Fibroblast of skin of right quadriceps (primary cell): ENCODE measurements around the gene PCSK2.
A peak's percentile ranks its signal among the peaks of the same experiment; 100 is the strongest.

Source experiments
- DNase-seq: peaks from one replicate; pipeline ENCODE4 v3.0.0-alpha.2; 2013

Gene PCSK2, protein sequence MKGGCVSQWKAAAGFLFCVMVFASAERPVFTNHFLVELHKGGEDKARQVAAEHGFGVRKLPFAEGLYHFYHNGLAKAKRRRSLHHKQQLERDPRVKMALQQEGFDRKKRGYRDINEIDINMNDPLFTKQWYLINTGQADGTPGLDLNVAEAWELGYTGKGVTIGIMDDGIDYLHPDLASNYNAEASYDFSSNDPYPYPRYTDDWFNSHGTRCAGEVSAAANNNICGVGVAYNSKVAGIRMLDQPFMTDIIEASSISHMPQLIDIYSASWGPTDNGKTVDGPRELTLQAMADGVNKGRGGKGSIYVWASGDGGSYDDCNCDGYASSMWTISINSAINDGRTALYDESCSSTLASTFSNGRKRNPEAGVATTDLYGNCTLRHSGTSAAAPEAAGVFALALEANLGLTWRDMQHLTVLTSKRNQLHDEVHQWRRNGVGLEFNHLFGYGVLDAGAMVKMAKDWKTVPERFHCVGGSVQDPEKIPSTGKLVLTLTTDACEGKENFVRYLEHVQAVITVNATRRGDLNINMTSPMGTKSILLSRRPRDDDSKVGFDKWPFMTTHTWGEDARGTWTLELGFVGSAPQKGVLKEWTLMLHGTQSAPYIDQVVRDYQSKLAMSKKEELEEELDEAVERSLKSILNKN

DNA sequence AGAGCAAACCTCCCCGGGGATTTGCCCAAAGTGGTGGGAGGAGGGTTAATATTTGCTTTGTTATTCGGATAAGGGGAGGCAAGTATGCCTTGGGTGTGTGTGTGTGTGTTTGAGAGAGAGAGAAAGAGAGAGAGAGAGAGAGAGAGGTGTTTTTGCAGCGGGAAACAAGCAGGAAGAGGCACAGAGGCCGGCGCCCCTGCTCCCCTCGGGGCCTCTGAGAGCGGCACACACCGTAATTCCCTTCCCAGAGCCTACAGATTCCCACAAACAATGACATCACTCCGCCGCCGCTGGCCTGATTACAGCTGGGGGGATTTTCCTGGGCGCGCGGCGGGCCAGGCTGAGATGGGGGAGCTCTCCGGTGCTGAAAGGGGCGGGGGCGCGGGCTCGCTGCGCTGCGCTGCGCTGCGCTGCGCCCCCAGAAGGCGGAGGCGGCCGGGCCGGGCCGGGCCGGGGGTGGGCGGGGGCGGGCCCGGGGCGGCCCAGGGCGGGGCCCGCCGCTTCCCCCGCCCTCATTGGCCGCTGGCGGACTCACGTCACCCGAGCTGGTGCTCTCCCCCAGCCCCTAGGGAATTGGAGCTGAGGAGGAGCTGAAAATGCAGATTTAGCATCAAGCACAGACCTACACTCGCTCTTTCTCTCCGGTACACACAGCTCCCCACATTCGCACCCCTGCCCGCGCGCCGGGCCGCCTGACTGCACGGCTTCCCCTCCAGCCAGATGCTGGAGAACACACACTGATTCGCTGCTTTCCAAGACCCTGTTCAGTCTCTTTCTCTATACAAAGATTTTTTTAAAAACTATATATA lies at the start of gene PCSK2:
Gene PCSK2 (plus strand): TSS at position 631 of the 809 bp plus-strand sequence. CDS start 266 bp downstream, outside the sequence.
- peak; percentile 88 for DNase-seq

DNA sequence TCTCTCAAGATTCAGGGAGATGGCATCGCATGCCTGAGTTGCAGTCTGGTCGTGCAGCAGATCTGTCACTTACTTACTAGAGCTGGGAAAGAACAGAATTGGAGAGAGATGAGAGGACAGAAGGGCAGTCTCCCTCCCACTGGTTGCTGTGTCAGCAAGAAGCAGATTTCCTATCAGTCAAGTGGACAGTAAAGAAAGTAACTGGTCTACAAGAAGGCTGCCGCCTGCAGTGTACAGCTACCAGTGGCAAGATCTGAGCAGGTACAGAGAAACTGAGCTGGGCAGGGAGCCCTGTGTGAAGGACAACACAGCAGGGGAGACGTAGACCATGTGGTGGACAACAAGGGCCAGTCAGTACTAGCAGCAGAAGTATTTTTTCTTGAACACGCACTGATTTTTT lies 49.5 kb upstream of the PCSK2 start:
- no peak for DNase-seq

DNA sequence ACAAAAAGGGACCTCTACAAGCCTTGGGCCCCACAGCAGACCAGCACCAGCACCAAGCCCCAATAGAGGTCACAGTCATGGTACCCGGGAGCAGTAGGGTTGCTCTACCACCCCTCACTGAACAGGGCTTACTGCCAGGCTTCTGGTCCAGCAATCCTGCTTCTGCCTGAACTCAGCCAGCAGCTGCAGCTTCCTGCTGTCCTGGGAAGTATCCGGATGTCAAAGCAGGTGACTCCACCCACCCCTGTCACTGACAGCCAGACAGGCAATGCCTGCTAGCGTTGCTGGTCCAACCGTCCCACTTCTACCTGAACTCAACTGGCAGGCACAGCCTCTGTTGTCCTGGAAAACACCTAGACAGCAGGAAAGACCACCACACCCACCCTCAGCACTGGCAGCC lies 47.0 kb upstream of the PCSK2 start:
- DNase-seq, result no peak

DNA sequence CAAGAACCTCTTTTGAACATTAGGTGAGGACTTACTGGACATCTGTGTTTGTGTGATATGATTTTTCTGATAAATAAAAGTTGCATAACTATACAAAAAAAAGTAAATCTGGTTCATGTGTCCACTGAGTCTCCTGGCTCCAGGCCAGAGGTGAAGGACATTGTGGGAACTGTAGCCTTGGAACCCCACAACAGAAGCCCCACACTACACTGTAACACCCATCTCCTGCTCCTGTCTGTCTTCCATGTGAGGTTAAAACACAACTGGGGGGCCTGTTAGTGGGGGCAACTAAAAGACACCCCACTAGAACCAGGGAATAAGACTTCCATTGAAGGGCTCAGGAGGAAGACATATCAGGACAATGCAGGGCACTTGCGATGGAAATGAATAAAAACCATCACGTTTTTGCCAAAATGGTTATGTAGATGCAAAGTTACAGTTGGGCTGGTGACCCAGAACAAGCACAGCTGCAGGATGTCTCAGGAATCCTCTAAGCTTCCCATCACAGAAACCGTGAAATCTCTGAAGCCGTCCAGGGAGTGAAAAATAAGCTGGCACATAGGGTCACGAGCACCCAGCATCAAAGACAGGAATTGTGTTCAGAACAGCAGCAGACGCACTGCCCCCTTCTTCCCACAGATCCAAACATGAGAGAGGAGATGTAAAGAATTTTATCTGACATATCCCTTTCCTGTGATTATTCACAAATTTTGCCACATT lies 36.7 kb upstream of the PCSK2 start:
- no peak for DNase-seq

DNA sequence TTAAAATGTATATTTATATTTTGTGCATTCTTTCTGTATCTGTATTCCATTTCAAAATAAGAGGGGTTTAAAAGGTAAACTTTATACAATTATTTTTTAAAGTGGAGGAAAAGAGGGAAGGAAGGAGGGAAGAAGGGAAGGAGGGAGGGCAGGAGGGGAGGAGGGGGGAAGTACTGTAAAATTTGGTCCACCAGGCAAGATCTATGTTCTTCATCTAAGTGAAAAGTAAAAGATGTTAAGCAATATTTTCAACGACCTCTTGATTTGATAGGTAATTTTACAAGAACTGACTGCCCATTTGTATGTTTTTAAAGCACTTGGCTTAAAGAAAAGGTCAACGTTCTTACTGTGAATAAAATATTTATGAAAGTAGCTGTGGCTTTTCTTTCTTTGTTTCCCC lies 29.8 kb upstream of the PCSK2 start:
- DNase-seq, result no peak

DNA sequence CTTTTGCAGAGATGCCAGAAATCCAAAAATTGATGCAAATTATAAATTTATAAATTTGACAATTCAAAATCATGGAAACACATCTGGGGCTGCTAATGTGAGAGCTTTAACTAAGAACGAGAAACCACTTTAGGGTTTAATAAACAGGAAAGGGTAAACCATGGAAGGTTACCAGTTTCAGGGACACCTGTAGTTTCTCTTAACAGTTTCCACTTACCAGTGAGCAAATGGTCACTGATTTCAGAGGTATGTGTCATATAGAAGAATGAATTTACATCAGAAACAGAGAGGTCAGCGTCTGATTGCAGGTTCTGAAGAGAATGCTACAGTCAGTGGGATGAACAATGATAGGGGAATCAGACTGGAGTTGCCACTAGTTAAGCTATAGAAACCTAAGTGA lies 24.8 kb upstream of the PCSK2 start:
- DNase-seq, result no peak

DNA sequence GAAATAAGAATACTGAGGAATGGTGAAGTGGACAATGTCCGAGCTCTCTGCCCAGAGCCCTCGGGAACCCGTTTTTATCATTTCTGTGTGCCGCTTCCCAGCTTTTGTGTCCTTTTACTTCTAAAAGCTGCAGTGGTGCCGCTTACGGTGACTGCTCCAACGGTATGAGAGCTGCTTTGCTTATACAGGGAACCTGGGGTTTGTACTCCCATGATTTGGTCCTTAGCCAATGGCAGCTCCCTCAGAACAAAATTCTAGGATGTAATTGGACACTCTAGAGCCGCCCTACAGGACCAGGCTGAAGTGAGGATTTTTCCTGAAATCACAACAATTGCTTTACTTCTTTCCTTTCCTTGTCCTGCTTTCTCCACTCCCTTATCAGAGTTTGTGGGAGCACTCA lies 24.2 kb upstream of the PCSK2 start:
- DNase-seq, result peak; percentile 26

DNA sequence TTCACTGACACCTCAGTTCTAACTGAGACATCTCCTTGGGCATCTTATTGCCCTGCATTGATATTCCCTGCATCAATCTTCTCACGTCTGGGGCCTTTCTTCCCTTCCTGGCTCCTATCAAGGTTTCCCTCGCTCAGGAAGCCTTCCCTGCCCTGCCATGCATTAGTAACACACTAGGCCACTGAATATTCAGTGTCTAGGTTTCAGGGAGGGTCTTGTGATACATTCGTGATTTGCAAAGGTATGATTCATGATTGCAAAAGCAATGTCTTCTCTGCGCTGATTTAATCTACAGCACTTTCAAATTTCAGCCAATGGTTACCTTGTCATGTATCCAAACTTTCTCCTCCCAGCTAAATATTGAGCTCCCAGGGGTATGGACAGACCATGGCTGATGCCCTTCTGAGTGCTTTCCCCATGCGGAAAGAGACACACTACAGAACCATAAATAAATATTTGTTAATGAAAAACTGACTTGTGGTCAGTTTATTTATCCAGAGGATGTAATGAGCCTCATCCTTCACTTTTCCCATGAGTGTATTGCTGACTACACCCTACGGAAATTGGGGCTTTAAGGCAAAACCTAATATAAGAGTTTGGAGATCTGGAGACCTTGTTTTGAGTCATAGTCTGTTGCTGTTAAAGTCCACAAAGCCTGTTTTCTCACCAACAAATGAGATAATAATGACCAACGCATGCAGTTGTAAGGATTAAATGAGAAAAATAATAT lies 21.6 kb upstream of the PCSK2 start:
- no peak for DNase-seq

DNA sequence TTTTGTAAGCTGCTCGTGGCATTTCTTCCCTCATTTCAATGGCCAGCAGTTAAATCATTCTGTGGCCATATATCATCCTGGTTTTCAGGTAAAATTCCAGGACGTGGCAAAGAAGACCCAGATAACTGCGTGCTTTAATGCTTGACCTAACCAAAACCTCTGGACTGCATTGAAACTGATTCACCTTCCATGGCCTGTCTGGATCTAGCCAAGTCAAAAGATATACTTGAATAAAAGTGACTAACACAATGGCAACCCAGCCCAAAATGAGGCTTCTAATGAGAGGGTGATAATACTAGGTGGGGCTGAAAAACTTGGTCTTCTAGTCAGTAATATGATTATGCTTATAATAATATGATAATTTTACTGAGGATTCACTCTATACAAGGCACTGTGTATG lies 16.5 kb upstream of the PCSK2 start:
- DNase-seq, result no peak

DNA sequence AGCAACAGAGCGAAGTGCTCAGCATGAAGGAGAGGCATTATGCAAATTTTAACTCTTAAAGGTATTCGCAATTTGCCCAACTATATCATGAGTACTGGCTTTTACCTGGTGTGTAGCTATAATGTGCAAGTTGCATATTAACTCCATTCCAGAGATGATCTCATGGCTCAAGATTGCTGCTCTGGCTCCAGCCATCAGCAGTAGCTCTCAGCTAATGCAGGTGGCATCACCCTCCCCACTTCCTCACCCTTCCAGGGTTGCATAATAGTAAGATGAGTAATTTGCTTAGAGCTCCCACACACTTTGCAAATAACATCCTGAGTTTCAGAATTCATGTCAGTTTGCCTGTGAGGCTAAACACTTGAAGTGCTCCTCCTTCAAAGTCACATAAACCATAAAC lies 15.9 kb upstream of the PCSK2 start:
- peak; percentile 52 for DNase-seq

DNA sequence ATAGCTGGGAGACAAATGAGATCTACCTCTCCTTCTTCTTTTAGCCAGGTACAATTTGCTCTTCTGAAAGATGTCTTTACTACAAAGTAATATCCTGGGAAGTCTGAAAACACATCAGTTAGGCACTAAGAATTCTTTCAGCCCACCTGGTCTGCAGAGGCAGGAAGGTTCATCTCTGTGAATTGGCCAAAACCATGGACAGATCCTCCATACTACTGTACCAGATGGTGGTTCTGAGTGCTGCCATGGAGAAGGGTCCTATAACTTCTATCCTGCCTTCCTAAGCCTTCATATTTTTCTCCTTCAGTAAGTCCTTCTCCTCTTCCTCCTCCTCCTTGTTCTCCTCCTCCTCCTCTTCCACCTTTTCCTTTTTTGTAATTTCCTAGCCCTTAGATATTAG lies 11.7 kb upstream of the PCSK2 start:
- DNase-seq, result no peak

DNA sequence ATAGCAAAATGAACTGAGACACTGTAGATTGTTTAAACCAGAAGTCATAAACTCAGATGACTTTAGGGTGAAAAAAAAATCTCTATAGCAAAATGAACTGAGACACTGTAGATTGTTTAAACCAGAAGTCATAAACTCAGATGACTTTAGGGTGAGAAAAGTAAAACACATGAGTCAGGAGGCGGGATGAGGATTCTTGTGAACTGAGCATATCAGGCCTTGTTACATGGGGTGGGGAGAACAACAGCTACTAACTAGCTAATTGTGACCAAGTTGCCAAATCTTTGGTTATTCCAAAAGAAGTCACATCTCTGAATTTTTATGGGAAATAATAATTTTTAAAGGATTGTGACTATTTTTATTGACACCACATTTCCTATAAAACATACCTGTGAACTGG lies 7.0 kb upstream of the PCSK2 start:
- peak; percentile 62 for DNase-seq

DNA sequence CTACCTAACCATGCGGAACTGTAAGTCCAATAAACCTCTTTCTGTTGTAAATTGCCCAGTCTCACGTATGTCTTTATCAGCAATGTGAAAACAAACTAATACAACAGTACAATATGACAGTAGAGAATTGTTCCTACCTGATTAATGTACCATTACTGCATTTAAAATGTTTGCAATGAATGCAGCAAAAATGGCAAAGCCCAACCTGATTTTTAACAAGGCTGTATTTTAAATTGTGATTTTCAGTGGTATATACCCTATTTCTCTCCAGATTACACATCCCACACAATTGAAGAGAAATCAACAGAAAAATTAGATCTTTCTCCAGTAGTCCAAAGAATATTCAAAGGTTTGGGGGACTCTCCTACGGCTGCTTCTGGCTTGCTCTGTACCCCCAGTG lies 3.3 kb upstream of the PCSK2 start:
- peak; percentile 15 for DNase-seq

DNA sequence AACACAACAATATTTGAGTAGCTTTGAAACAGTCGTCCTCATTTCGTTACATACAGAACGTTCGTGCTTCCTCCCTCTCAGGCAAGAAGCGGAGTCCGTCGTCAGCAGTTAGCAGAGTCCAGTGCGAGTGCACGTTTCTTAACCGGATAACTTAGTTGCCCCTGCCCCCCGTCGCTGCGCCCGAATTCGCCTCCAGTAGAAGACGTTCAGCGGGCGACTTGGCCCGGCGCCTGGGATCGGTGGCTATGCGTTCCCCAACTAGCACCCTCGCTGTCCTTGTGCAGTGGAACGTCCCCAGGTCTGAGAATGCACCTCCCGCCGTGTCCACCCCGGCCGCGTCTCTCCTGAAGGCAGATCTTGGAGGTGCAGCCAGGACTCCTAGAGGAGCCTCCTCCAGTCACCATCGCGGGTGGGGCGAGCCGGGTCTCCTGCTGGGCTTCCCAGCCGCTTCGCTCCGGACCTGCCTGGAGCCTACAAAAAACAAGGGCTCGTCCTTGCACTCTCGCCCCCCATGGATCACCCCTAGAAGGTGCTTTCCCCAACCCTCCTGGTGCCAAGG lies 910 bp upstream of the PCSK2 start:
- DNase-seq, result peak; percentile 19

DNA sequence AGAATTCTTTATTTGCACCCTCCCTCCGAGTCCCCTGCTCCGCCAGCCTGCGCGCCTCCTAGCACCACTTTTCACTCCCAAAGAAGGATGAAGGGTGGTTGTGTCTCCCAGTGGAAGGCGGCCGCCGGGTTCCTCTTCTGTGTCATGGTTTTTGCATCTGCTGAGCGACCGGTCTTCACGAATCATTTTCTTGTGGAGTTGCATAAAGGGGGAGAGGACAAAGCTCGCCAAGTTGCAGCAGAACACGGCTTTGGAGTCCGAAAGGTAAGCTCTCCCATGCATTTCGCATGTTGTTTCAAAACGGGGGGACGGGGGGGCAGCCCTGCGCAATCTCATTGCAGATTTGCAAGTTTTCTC lies 357 bp downstream of the PCSK2 start:
- no peak for DNase-seq

DNA sequence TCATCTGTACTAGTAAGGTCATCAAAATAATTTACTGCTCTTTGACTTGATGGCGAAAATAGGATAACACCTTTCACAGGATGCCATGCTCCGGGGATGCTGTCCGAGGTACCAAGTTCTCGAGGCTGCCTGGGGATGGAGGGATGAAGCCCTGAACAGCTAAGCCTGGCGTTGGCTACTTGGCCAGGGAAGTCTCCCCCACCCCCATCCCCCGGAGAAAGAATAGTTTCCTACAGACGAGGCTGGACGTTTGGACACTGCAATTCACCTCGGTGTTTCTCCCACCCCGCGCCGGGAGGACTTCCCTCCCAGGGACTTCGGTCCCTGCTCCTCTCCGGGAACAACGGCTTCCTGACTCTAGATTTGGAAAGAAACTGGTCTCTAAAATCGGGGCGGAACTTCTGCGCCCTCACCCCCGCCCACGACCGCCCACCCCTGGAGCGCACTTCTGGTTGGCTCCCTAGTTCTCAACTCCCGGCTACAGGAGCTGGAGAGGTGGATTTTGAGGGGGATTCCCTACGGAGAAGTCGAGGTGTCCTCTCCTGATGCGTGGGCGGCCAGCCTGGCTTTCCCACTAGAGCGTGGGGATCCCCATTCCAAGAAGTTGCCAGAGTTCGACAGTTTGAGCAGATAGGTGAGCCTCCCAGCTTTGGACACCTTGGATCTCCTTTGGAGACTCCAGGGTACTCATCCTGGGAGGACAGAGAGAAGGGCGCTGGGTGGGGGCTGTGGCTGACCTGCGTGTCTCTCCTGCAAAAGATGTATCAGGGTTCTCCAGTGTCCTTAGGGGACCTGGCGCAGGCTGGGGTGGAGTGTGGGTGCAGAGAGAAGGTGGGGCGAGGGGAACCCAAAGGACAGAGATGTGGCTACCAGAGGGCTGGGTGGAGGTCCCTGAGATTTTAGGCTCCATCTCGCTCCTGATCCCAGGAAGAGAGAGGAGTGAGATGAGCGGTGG lies 1.1 kb downstream of the PCSK2 start:
- DNase-seq, result peak; percentile 33

DNA sequence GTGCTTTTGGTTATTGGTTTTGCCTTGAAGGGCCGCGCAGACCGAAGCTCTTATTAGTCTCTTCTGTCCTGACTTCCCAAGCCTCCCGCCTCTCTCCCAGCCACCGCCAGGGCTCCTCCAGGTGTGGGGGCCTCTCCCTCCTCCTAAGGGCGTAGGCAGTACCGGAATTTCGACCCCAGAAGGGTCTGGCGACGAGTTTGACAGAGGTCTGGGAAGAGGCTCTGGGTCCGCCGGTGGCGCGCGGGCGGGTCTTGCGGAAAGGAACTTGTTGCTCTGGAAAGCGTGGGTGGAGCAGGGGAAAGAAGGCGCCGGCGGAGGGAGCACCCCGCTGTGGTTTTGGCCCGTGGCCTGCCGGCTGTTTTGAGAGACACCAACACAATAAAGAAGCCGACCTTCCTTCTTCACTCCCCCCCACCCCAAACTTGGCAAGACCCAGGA lies 1.8 kb downstream of the PCSK2 start:
- DNase-seq, result peak; percentile 20

DNA sequence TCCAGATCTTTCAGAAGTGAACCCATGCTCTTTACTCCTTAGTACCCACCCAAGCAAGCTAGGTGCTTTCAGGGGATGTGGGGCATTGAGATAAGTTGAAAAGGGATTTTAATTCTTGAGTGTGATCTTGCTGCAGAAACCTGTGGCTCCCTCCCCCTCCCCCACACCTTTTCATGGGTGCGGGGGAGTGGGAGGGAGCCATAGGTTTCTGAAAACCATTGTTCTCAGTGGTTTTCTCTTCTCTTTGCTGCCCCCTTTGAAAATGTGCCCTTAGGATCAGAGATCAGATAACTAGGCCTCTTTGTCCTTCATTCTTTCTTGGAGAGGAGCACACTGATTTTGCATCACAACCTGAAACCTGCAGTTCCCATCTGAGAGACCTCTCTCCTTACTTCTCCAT lies 2.4 kb downstream of the PCSK2 start:
- no peak for DNase-seq

DNA sequence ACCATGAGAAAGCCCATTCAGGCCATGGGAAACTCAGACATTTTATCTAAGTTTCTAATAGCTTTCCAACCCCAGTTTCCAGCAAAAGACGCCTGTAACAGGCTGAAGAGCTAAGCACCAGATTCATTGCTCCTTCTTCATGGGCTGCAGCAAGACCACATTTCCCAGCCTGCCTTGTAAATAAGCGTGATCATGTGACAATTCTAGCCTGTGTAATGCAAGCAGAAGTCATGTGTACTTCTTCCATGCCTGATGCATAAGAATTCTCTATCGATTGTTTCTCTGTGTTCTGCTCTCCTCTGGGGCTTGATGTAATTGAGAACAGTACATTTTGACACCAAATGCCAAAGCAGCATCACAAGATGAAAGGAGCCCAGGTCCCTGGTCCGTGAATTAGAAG lies 6.8 kb downstream of the PCSK2 start:
- no peak for DNase-seq

DNA sequence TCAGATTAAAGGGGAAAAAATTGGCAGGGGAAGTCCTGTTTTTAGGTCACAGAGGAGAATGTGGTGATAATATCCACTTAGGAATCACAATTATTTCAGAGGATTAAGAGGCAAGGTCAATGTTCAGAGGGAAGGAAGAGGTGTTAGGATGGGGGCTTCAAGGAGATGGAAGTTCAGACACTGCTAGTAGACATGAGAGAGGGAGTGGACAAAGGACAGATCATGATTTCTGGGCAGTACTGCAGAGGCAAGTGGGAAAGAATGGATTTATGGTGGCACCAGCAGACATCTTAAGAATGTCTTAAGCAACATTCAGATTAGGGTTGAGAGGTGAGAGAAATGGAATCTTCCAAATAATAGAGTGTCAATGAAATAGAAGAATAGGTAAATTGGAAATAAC lies 9.9 kb downstream of the PCSK2 start:
- DNase-seq, result no peak

DNA sequence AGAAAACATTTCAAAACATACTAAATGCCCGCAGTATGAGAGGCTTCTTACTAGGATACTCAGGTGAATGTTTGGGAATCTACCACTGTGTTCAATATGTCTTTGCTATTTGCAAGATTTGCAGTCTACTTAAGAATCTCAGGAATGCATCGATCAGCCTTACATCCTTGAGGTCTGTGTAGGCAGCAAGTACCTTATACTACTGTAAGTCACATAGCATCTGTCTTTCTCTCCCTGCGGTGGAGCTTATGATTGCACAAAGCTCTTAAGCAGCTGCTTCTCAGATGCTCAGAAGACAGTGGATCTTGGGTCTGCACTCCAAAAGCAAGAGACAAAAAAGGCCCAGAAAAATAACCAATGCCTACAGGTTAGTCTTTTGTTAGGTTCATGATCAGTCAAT lies 21.4 kb downstream of the PCSK2 start:
- peak; percentile 14 for DNase-seq
